HepG2 (cell line): ENCODE measurements around the gene YIF1A. TPM values are rescaled to one million over a fixed set of nuclear protein-coding genes. Genes with fewer than 3 reads are reported as not detected.

Experiments used
- ATAC-seq: fragments of 200-7000 bp; cut with Tn5 transposase; 3 replicates; pipeline ENCODE4 v1.9.1; 2020; ENCODE audit warnings: mild to moderate bottlenecking, moderate library complexity
- BruUV-seq: library from RNA; stranded (reverse); fragments of 400-500 nt; replicated peaks from 2 replicates; lab custom pipeline; 2021; lab: Mats Ljungman, UMichigan
- CTCF ChIA-PET: fragments of 300-600 bp; formaldehyde crosslinking; extraction: SDS; loops from one replicate; lab custom pipeline; 2021; ENCODE audit warnings: low total read pairs, inconsistent platforms, low intra/inter-chr PET ratio; lab: Yijun Ruan, JAX
- POLR2A ChIA-PET: fragments of 350-600 bp; sonication (Branson Sonifier 250); formaldehyde crosslinking; loops from one replicate; lab custom pipeline; 2020; ENCODE audit warnings: antibody characterized with exemption, inconsistent platforms; lab: Yijun Ruan, JAX
- DNase-seq: peaks from one replicate; pipeline ENCODE4 v3.0.0-alpha.2; 2015; ENCODE audit warnings: low spot score
- FAIRE-seq: peaks from 3 replicates; lab custom pipeline; 2011; peaks lifted over from hg19 to GRCh38; lab: Jason Lieb, UNC
- H2AFZ ChIP-seq: one replicate; pipeline ENCODE4 v1.6.1; 2011; ENCODE audit warnings: low read length, inconsistent platforms
- H3K27ac ChIP-seq: fragments of 300-600 bp; 3 replicates; pipeline ENCODE4 v1.8.0; 2011; ENCODE audit warnings: mixed run types, mild to moderate bottlenecking, mixed read lengths, low read length, inconsistent platforms; ENCODE audit not compliant: insufficient read depth; ENCODE audit errors: extremely low read length
- H3K27me3 ChIP-seq, 2 experiments: fragments of 200-600 bp in 1 of 2; 2 replicates in 1 of 2; 3 replicates in 1 of 2; pipeline versions ENCODE4 v1.6.0 to v1.8.0; 2011; ENCODE audit warnings: low read length in 2 of 2, mild to moderate bottlenecking in 2 of 2, moderate library complexity in 2 of 2, inconsistent platforms in 1 of 2; ENCODE audit not compliant: insufficient read depth in 2 of 2, control insufficient read depth in 1 of 2
- H3K36me3 ChIP-seq, 2 experiments: fragments of 200-600 bp in 1 of 2; replicated peaks in 1 of 2; 2 replicates in 1 of 2; 3 replicates in 1 of 2; pipeline versions ENCODE4 v1.5.1 to v1.8.0; 2011; ENCODE audit warnings: low read length in 2 of 2, inconsistent platforms in 1 of 2; ENCODE audit not compliant: insufficient read depth in 2 of 2, control insufficient read depth in 1 of 2
- H3K4me1 ChIP-seq: 2 replicates; pipeline ENCODE4 v1.5.1; 2012; ENCODE audit warnings: low read length, inconsistent platforms; ENCODE audit not compliant: insufficient read depth
- H3K4me2 ChIP-seq: 2 replicates; pipeline ENCODE4 v1.6.0; 2011; ENCODE audit warnings: low read depth, low read length, inconsistent platforms
- H3K4me3 ChIP-seq, 3 experiments: fragments of 200-600 bp in 1 of 3; sonication (generic), shearing (Covaris generic) in 1 of 3; replicated peaks in 1 of 3; 2 replicates each; pipeline ENCODE4 v1.5.1; 2011 to 2016; ENCODE audit warnings: low read length in 3 of 3, inconsistent platforms in 2 of 3, low read depth in 2 of 3, mild to moderate bottlenecking in 2 of 3, control low read depth in 1 of 3, mixed read lengths in 1 of 3; ENCODE audit not compliant: insufficient read depth in 1 of 3
- H3K79me2 ChIP-seq: one replicate; pipeline ENCODE4 v1.6.1; 2011; ENCODE audit warnings: low read length, inconsistent platforms; ENCODE audit not compliant: insufficient read depth
- H3K9ac ChIP-seq: 2 replicates; pipeline ENCODE4 v1.6.0; 2011; ENCODE audit warnings: mild to moderate bottlenecking, low read depth, low read length, inconsistent platforms; ENCODE audit not compliant: insufficient read depth
- H3K9me3 ChIP-seq: 2 replicates; pipeline ENCODE4 v1.5.1; 2012; ENCODE audit warnings: mild to moderate bottlenecking, low read length
- H4K20me1 ChIP-seq: 2 replicates; pipeline ENCODE4 v1.6.0; 2011; ENCODE audit warnings: inconsistent platforms, mild to moderate bottlenecking, low read length, moderate library complexity; ENCODE audit not compliant: insufficient read depth
- ADNP ChIP-seq: sonication (generic); formaldehyde crosslinking; IDR thresholded peaks from 2 replicates; pipeline ENCODE4 v1.4.0; 2020; ENCODE audit warnings: missing genetic modification reagents
- ARNT ChIP-seq: fragments of 450-650 bp; IDR thresholded peaks from 2 replicates; pipeline ENCODE4 v1.6.1; 2017
- ATF2 ChIP-seq: sonication (generic); formaldehyde crosslinking; IDR thresholded peaks from 2 replicates; pipeline ENCODE4 v1.4.0; 2020; ENCODE audit warnings: missing genetic modification reagents
- DDIT3 ChIP-seq: sonication (generic); formaldehyde crosslinking; IDR thresholded peaks from 2 replicates; pipeline ENCODE4 v1.4.0; 2020; ENCODE audit warnings: mild to moderate bottlenecking, missing genetic modification reagents
- FOXK1 ChIP-seq: sonication (generic); formaldehyde crosslinking; IDR thresholded peaks from 2 replicates; pipeline ENCODE4 v1.4.0; 2020; ENCODE audit warnings: low read depth, missing genetic modification reagents, borderline replicate concordance
- HDAC1 ChIP-seq: sonication (generic); formaldehyde crosslinking; IDR thresholded peaks from 2 replicates; pipeline ENCODE4 v1.5.1; 2020; ENCODE audit warnings: mild to moderate bottlenecking, missing genetic modification reagents
- HDAC2 ChIP-seq: sonication (generic); formaldehyde crosslinking; IDR thresholded peaks from 2 replicates; pipeline ENCODE4 v1.4.0; 2020; ENCODE audit warnings: missing genetic modification reagents
- MYPOP ChIP-seq: sonication (generic); formaldehyde crosslinking; IDR thresholded peaks from 2 replicates; pipeline ENCODE4 v1.8.1; 2023; ENCODE audit warnings: mild to moderate bottlenecking, moderate library complexity, missing genetic modification reagents
- NFIC ChIP-seq: IDR thresholded peaks from 2 replicates; pipeline ENCODE4 v1.6.1; 2012; ENCODE audit warnings: mild to moderate bottlenecking, low read length, inconsistent platforms
- PCBP1 ChIP-seq: fragments of 200-400 bp; formaldehyde crosslinking; IDR thresholded peaks from 2 replicates; pipeline ENCODE4 v1.6.1; 2017; ENCODE audit warnings: mild to moderate bottlenecking, low read depth, low read length, borderline replicate concordance
- RARA ChIP-seq: IDR thresholded peaks from 2 replicates; pipeline ENCODE4 v1.6.1; 2016; ENCODE audit warnings: missing genetic modification reagents, missing compliant biosample characterization
- SMARCE1 ChIP-seq: fragments of 450-650 bp; IDR thresholded peaks from 2 replicates; pipeline ENCODE4 v1.6.1; 2017; ENCODE audit warnings: borderline replicate concordance
- TARDBP ChIP-seq: sonication (generic); formaldehyde crosslinking; IDR thresholded peaks from 2 replicates; pipeline ENCODE4 v1.8.0; 2022; ENCODE audit warnings: mild to moderate bottlenecking, missing genetic modification reagents
- ZNF121 ChIP-seq: sonication (generic); formaldehyde crosslinking; IDR thresholded peaks from 2 replicates; pipeline ENCODE4 v1.5.0; 2020; ENCODE audit warnings: mild to moderate bottlenecking, missing genetic modification reagents
- ZNF335 ChIP-seq: sonication (generic); formaldehyde crosslinking; IDR thresholded peaks from 2 replicates; pipeline ENCODE4 v1.4.0; 2020; ENCODE audit warnings: missing genetic modification reagents
- ZNF570 ChIP-seq: sonication (generic); formaldehyde crosslinking; IDR thresholded peaks from 2 replicates; pipeline ENCODE4 v1.4.0; 2020; ENCODE audit warnings: mild to moderate bottlenecking, missing genetic modification reagents, borderline replicate concordance
- ZNF639 ChIP-seq: conservative IDR thresholded peaks from 2 replicates; pipeline ENCODE4 v1.6.1; 2018; ENCODE audit warnings: missing genetic modification reagents
- ZNF691 ChIP-seq: sonication (generic); formaldehyde crosslinking; IDR thresholded peaks from 2 replicates; pipeline ENCODE4 v1.4.0; 2020; ENCODE audit warnings: missing genetic modification reagents, low read depth, mild to moderate bottlenecking, borderline replicate concordance
- ZNF724P ChIP-seq: sonication (generic); formaldehyde crosslinking; IDR thresholded peaks from 2 replicates; pipeline ENCODE4 v1.8.0; 2022; ENCODE audit warnings: missing genetic modification reagents, borderline replicate concordance
- ZNF773 ChIP-seq: sonication (generic); formaldehyde crosslinking; IDR thresholded peaks from 2 replicates; pipeline ENCODE4 v1.4.0; 2020; ENCODE audit warnings: missing genetic modification reagents, borderline replicate concordance
- WGBS: methylation state at CpG from one replicate; pipeline ENCODE4 v1.1.6; 2017; ENCODE audit warnings: low lambda C conversion rate; 5-methylcytosine and 5-hydroxymethylcytosine counted together
- in situ Hi-C: cut with HindIII; loops from 2 replicates; pipeline ENCODE4 v1.10.0; 2017; ENCODE audit warnings: low pct_unique_long_range_greater_than_20kb; ENCODE audit not compliant: extremely low pct_ligation_motif_present
- intact Hi-C: fragments of 100-400 bp; cut with micrococcal nuclease; formaldehyde crosslinking; loops from one replicate; pipeline ENCODE4 v1.10.0; 2022; ENCODE audit not compliant: unreplicated experiment
- polyA plus RNA-seq, 8 experiments: library from polyadenylated mRNA; depleted of rRNA in 3 of 8; stranded (reverse) in 7 of 8; unstranded in 1 of 8; fragments of >200 nt; fragmentation: Illumina TruSeq in 4 of 8; extraction: Trizol in 4 of 8; gene quantifications; 2 replicates each; pipeline versions ENCODE4 v1.2.1 to v1.2.3, GENCODE V29; 2011 to 2016; ENCODE audit warnings: low read depth in 4 of 8, missing spikeins in 1 of 8, mixed read lengths in 1 of 8; ENCODE audit not compliant: insufficient read depth in 1 of 8
- total RNA-seq, 5 experiments: library from RNA; depleted of rRNA; stranded (reverse); fragments of >200 nt; fragmentation: Illumina TruSeq; extraction: Trizol; gene quantifications; 2 replicates each; pipeline ENCODE4 v1.2.3, GENCODE V29; 2016; ENCODE audit warnings: low read depth in 1 of 5

Gene YIF1A
- total and polyA plus RNA-seq, 2 of the 13 experiments (the other 11 are each of a cell fraction or from before 2014, with no cell fraction given) = 133 to 145 TPM

- TF ChIP-seq ADNP (CRISPR knock-in tag) (no peak), MYPOP (no peak)
Measured at GRCh38 chr11:66238786-66239413, 50.0 kb downstream of the YIF1A start (continued).

- CTCF ChIA-PET = no interaction called here
- no peak for FAIRE-seq
- intact Hi-C loops = no loop called here
- H3K79me2 ChIP-seq = no peaks in the 10 kb centered on the region
- DNase-seq = no peak
- H3K27ac ChIP-seq = no peak overlapping the region
- POLR2A ChIA-PET = no interaction called here
- H3K9me3 ChIP-seq = no peaks in the 10 kb centered on the region
- ATAC-seq = no peak
- no peaks in the 10 kb centered on the region for H4K20me1 ChIP-seq
- no peaks in the 10 kb centered on the region for H3K27me3 ChIP-seq
- no peak overlapping the region for H2AFZ ChIP-seq
- peaks cover 6 to 13% of the 10 kb centered on the region in 2 experiments; a peak in 3 of 5 replicates for H3K36me3 ChIP-seq
- H3K4me1 ChIP-seq = no peaks in the 10 kb centered on the region
- H3K9ac ChIP-seq = no peak overlapping the region
- H3K4me2 ChIP-seq = no peak overlapping the region
- in situ Hi-C loops = no loop called here
- WGBS = 83% methylated on average over 4 of the region's 6 CpGs
- H3K4me3 ChIP-seq = no peak overlapping the region
- no TSS peak for BruUV-seq
- no peak for TF ChIP-seq SMARCE1
- TF ChIP-seq ZNF570 (CRISPR knock-in tag) = no peak
- no peak for TF ChIP-seq ZNF773 (CRISPR knock-in tag)
- TF ChIP-seq ZNF724P = no peak
- no peak for TF ChIP-seq FOXK1 (CRISPR knock-in tag)
- TF ChIP-seq TARDBP (CRISPR knock-in tag) = no peak
- TF ChIP-seq ATF2 (CRISPR knock-in tag) = no peak
- no peak for TF ChIP-seq PCBP1
- TF ChIP-seq HDAC1 (CRISPR knock-in tag) = no peak
- no peak for TF ChIP-seq NFIC
- no peak for TF ChIP-seq RARA (CRISPR knock-in tag)
- no peak for TF ChIP-seq ZNF691
- TF ChIP-seq ZNF335 (CRISPR knock-in tag) = no peak
- TF ChIP-seq ZNF639 = no peak
- no peak for TF ChIP-seq ARNT
- TF ChIP-seq DDIT3 = no peak
- TF ChIP-seq ZNF121 = no peak
- TF ChIP-seq HDAC2 (CRISPR knock-in tag) = no peak
Measured at GRCh38 chr11:66237867-66238266, 51.1 kb downstream of the YIF1A start.
